Measurements from ENCODE around the gene CAB39.

The CAB39 gene

GRCh38 chr2:230863442-230864121, 150.9 kb downstream of the CAB39 start:
- DNase-seq (ENCODE audit: low read depth in 2 of 2): no peak

- DNase-seq (ENCODE audit: low read depth in 2 of 2): no peak
Measured at GRCh38 chr2:230864122-230864604, 151.5 kb downstream of the CAB39 start.

- DNase-seq (ENCODE audit: low read depth in 2 of 2): peak; percentile 48 to 68
Measured at GRCh38 chr2:230864605-230865306, 152.1 kb downstream of the CAB39 start, which contains the start of gene ITM2C. Gene ITM2C (plus strand): TSS chr2:230864942. CDS start chr2:230865026, 84 bp downstream.

- no peak for DNase-seq (ENCODE audit: low read depth in 2 of 2)
Measured at GRCh38 chr2:230865307-230865765, 152.7 kb downstream of the CAB39 start.

GRCh38 chr2:230865766-230866755, 153.4 kb downstream of the CAB39 start:
- no peak for DNase-seq (ENCODE audit: low read depth in 2 of 2)

- DNase-seq (ENCODE audit: low read depth in 2 of 2): peak in 1 of 2 donors; percentile 23
Measured at GRCh38 chr2:230866756-230867523, 154.3 kb downstream of the CAB39 start.

GRCh38 chr2:230868161-230868946, 155.7 kb downstream of the CAB39 start:
- no peak for DNase-seq (ENCODE audit: low read depth in 2 of 2)

- DNase-seq (ENCODE audit: low read depth in 2 of 2): no peak
Measured at GRCh38 chr2:230868947-230869913, 156.6 kb downstream of the CAB39 start.

GRCh38 chr2:230869914-230870543, 157.4 kb downstream of the CAB39 start:
- DNase-seq (ENCODE audit: low read depth in 2 of 2): no peak

Measured in stimulated activated CD4-positive, alpha-beta T cell treated with anti-CD3 and anti-CD28 coated beads, Interleukin-15, amount 100 ng/mL, for 48 hours (primary cell).